ENCODE results near the gene MED27.

Gene MED27

GRCh38 chr9:131884222-131884621 lies 195.4 kb downstream of the MED27 start:
- Histone ChIP-seq H3K27ac (ENCODE audit: low read length) (no peak overlapping the region), H3K9me3 (ENCODE audit: insufficient read depth, low read length, severe bottlenecking) (no peaks in the 10 kb centered on the region), H2AFZ (ENCODE audit: low read depth, low read length) (no peak overlapping the region), H4K20me1 (ENCODE audit: insufficient read depth, low read length) (peaks cover 2% of the 10 kb centered on the region; the same call in 1 of the 2 replicates), H3K79me2 (ENCODE audit: insufficient read depth, low read length) (no peaks in the 10 kb centered on the region), H3K4me2 (ENCODE audit: insufficient read depth, low read length) (no peak overlapping the region), H3K9ac (ENCODE audit: low read depth, low read length) (no peak overlapping the region), H3K36me3 (ENCODE audit: insufficient read depth, low read length) (0 out of 2 replicates have a peak, but pooled peaks cover 3% of the 10 kb centered on the region), H3K4me1 (ENCODE audit: insufficient read depth, low read length) (no peaks in the 10 kb centered on the region), H3K4me3 (ENCODE audit: low read depth in 1 of 2, low read length in 2 of 2) (no peak overlapping the region), H3K27me3 (ENCODE audit: insufficient read depth, low read length, poor library complexity) (no peaks in the 10 kb centered on the region)
- no peak for TF ChIP-seq EZH2 (IDR thresholded peaks at IDR 0.05; ENCODE audit: borderline replicate concordance, low read depth, low read length, severe bottlenecking)
- no peak for TF ChIP-seq CTCF (IDR thresholded peaks at IDR 0.05; ENCODE audit: borderline replicate concordance, extremely low read depth, low read length, poor library complexity, severe bottlenecking)
- ATAC-seq (ENCODE audit: insufficient read depth, low read depth) (no peak), DNase-seq (no peak)

- no peak for ATAC-seq (ENCODE audit: insufficient read depth, low read depth)
- no peaks in the 10 kb centered on the region for H4K20me1 ChIP-seq (ENCODE audit: insufficient read depth, low read length)
These were observed 198.7 kb downstream of the MED27 start for GRCh38 chr9:131880833-131881583.

DNA sequence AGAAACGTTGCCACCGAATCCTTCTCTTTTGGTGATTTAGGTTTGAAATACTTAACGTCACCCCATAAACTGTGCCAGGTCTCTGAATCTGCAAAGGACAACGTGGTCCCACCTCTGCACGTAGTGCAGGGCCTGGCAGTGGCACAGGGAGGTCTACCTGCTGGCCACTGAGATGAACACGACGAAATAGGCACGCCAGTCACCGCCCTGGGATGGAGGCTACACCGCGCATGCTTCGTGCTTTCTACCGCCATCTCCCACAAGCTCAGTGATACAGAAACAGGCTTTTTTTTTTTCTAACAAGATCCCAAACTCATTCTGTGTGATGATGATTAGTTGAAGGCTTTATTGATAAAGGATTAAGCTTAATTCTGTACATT lies 199.8 kb downstream of the MED27 start:
- TF ChIP-seq CTCF (IDR thresholded peaks at IDR 0.05; ENCODE audit: borderline replicate concordance, extremely low read depth, low read length, poor library complexity, severe bottlenecking), result no peak
- TF ChIP-seq EZH2 (IDR thresholded peaks at IDR 0.05; ENCODE audit: borderline replicate concordance, low read depth, low read length, severe bottlenecking), result no peak
- Histone ChIP-seq H3K27me3 (ENCODE audit: insufficient read depth, low read length, poor library complexity) (no peaks in the 10 kb centered on the region), H3K9ac (ENCODE audit: low read depth, low read length) (no peak overlapping the region), H3K9me3 (ENCODE audit: insufficient read depth, low read length, severe bottlenecking) (no peaks in the 10 kb centered on the region), H4K20me1 (ENCODE audit: insufficient read depth, low read length) (no peaks in the 10 kb centered on the region), H3K79me2 (ENCODE audit: insufficient read depth, low read length) (no peaks in the 10 kb centered on the region), H3K4me2 (ENCODE audit: insufficient read depth, low read length) (no peak overlapping the region), H3K4me1 (ENCODE audit: insufficient read depth, low read length) (no peaks in the 10 kb centered on the region), H3K27ac (ENCODE audit: low read length) (no peak overlapping the region), H3K4me3 (ENCODE audit: low read depth in 1 of 2, low read length in 2 of 2) (no peak overlapping the region), H2AFZ (ENCODE audit: low read depth, low read length) (no peak overlapping the region), H3K36me3 (ENCODE audit: insufficient read depth, low read length) (0 out of 2 replicates have a peak, but pooled peaks cover 3% of the 10 kb centered on the region)
- DNase-seq (no peak), ATAC-seq (ENCODE audit: insufficient read depth, low read depth) (no peak)

More at GRCh38 chr9:131880833-131881583, 198.7 kb downstream of the MED27 start:
- TF ChIP-seq EZH2 (IDR thresholded peaks at IDR 0.05; ENCODE audit: borderline replicate concordance, low read depth, low read length, severe bottlenecking) (no peak), CTCF (IDR thresholded peaks at IDR 0.05; ENCODE audit: borderline replicate concordance, extremely low read depth, low read length, poor library complexity, severe bottlenecking) (no peak)
- H3K9ac ChIP-seq (ENCODE audit: low read depth, low read length), result no peak overlapping the region
- H3K4me1 ChIP-seq (ENCODE audit: insufficient read depth, low read length), result no peaks in the 10 kb centered on the region
- no peak overlapping the region for H3K4me2 ChIP-seq (ENCODE audit: insufficient read depth, low read length)
- no peaks in the 10 kb centered on the region for H3K27me3 ChIP-seq (ENCODE audit: insufficient read depth, low read length, poor library complexity)
- H3K27ac ChIP-seq (ENCODE audit: low read length), result no peak overlapping the region
- no peak overlapping the region for H3K4me3 ChIP-seq (ENCODE audit: low read depth in 1 of 2, low read length in 2 of 2)
- no peak for DNase-seq
- no peaks in the 10 kb centered on the region for H3K79me2 ChIP-seq (ENCODE audit: insufficient read depth, low read length)
- 0 out of 2 replicates have a peak, but pooled peaks cover 3% of the 10 kb centered on the region for H3K36me3 ChIP-seq (ENCODE audit: insufficient read depth, low read length)
- no peak overlapping the region for H2AFZ ChIP-seq (ENCODE audit: low read depth, low read length)
- H3K9me3 ChIP-seq (ENCODE audit: insufficient read depth, low read length, severe bottlenecking), result no peaks in the 10 kb centered on the region

Measured in DND-41 (cell line).